Activated CD4-positive, alpha-beta T cell treated with anti-CD3 and anti-CD28 coated beads, Interleukin-2, amount 50 U/mL, for 24 hours (primary cell): ENCODE measurements around the gene EML5.

ENCODE experiments used
- DNase-seq, 2 donors: peaks; one replicate each; pipeline ENCODE4 v3.0.0-alpha.2; 2020; ENCODE audit warnings: low read depth in 1 of 2, low spot score in 1 of 2

EML5 gene

GRCh38 chr14:88727057-88727456, 65.7 kb downstream of the EML5 start:
- DNase-seq: no peak

GRCh38 chr14:88710709-88711108, 82.0 kb downstream of the EML5 start:
- DNase-seq: no peak

- DNase-seq: no peak
Measured at GRCh38 chr14:88707088-88707487, 85.7 kb downstream of the EML5 start.

GRCh38 chr14:88706425-88706824, 86.3 kb downstream of the EML5 start:
- DNase-seq: no peak

GRCh38 chr14:88698651-88699050, 94.1 kb downstream of the EML5 start:
- DNase-seq: no peak

- no peak for DNase-seq
Measured at GRCh38 chr14:88695870-88696269, 96.9 kb downstream of the EML5 start.

- no peak for DNase-seq
Measured at GRCh38 chr14:88688386-88688785, 104.4 kb downstream of the EML5 start.

- no peak for DNase-seq
Measured at GRCh38 chr14:88683119-88683518, 109.6 kb downstream of the EML5 start.

- no peak for DNase-seq
Measured at GRCh38 chr14:88682495-88683114, 110.1 kb downstream of the EML5 start.

GRCh38 chr14:88681755-88682494, 110.8 kb downstream of the EML5 start:
- no peak for DNase-seq

GRCh38 chr14:88669346-88669745, 123.4 kb downstream of the EML5 start:
- no peak for DNase-seq

- DNase-seq: no peak
Measured at GRCh38 chr14:88668448-88669116, 124.2 kb downstream of the EML5 start.

GRCh38 chr14:88667555-88668273, 125.0 kb downstream of the EML5 start:
- peak in 1 of 2 donors; percentile 49 for DNase-seq

GRCh38 chr14:88660056-88660455, 132.7 kb downstream of the EML5 start:
- no peak for DNase-seq

- DNase-seq: no peak
Measured at GRCh38 chr14:88639221-88639620, 153.5 kb downstream of the EML5 start.

- DNase-seq: no peak
Measured at GRCh38 chr14:88632512-88632911, 160.2 kb downstream of the EML5 start.

- DNase-seq: no peak
Measured at GRCh38 chr14:88631091-88631490, 161.7 kb downstream of the EML5 start.

GRCh38 chr14:88630565-88630964, 162.2 kb downstream of the EML5 start:
- DNase-seq: no peak

GRCh38 chr14:88628462-88628861, 164.3 kb downstream of the EML5 start:
- DNase-seq: no peak

GRCh38 chr14:88628033-88628432, 164.7 kb downstream of the EML5 start:
- no peak for DNase-seq

- no peak for DNase-seq
Measured at GRCh38 chr14:88625671-88626070, 167.1 kb downstream of the EML5 start.

- no peak for DNase-seq
Measured at GRCh38 chr14:88621100-88621499, 171.7 kb downstream of the EML5 start.
